ENCODE data around the gene ARHGAP11A.
"Not testable (repeated sequence)": the region's sequence is repeated elsewhere in the genome, so short reads cannot be mapped to it uniquely, and the experiment has no call there.

The ARHGAP11A gene, protein sequence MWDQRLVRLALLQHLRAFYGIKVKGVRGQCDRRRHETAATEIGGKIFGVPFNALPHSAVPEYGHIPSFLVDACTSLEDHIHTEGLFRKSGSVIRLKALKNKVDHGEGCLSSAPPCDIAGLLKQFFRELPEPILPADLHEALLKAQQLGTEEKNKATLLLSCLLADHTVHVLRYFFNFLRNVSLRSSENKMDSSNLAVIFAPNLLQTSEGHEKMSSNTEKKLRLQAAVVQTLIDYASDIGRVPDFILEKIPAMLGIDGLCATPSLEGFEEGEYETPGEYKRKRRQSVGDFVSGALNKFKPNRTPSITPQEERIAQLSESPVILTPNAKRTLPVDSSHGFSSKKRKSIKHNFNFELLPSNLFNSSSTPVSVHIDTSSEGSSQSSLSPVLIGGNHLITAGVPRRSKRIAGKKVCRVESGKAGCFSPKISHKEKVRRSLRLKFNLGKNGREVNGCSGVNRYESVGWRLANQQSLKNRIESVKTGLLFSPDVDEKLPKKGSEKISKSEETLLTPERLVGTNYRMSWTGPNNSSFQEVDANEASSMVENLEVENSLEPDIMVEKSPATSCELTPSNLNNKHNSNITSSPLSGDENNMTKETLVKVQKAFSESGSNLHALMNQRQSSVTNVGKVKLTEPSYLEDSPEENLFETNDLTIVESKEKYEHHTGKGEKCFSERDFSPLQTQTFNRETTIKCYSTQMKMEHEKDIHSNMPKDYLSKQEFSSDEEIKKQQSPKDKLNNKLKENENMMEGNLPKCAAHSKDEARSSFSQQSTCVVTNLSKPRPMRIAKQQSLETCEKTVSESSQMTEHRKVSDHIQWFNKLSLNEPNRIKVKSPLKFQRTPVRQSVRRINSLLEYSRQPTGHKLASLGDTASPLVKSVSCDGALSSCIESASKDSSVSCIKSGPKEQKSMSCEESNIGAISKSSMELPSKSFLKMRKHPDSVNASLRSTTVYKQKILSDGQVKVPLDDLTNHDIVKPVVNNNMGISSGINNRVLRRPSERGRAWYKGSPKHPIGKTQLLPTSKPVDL

DNA sequence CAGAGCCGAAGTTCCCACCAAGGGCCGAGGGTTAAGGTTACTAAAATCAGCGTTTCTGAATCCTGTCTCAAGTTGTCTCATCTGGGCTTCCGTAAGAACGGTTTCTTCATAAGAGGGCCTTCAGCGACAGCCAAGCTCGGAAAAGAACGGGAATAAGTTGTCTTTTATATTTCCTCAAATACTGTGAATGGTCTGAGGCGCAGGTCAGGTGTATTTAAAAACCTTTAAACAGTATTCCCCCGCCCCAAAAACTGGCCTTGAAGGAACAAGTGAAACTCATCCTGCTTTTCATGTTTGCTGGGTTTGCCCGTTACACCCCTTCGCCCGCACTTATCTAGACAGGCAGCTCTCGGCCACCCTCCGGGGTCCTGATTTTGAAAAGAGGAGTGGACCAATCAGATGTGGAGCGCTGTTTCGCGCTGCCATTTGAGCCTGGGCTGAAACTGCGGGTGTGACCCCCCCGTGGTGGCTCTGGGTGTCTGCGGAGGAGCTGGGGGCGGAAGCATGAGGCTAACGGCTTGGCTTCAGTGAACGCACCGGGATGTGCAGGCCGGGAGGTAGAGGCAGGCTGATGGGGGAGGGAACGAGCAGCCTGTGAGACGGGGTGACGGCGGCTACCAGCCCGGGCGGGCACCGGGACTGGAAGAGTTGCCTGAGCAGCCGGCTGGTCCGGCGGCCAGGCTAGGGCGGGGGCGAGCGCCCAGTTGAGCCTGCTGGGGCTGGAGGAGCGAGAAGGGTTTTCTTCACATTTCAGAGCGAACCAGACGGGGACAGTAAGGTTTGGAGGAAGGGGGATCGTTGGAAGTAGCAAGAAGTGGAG, at the start of gene ARHGAP11A:
Gene ARHGAP11A (plus strand): TSS at position 454 of the 820 bp plus-strand sequence. CDS start 708 bp downstream, outside the sequence.
- peak; percentile 96 for DNase-seq

DNA sequence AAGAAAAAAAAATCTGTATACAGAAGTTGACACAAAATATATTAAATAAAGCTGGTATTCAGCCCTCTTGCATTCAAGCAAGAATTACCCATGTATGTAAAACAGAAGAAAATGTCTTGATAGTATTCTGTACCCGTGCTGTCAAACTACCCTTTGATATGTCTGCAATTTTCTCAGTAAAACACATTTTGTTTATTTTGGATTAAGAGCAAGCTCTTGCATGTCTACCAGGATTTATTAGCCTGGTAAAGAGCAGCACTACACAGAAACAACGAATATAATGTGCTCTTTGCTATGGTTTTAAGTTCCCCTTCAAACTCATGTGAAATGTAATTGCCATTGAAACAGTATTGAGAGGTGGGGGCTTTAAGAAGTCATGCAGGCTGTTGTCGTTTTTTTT, 46.3 kb upstream of the ARHGAP11A start:
- not testable (repeated sequence) for DNase-seq

DNA sequence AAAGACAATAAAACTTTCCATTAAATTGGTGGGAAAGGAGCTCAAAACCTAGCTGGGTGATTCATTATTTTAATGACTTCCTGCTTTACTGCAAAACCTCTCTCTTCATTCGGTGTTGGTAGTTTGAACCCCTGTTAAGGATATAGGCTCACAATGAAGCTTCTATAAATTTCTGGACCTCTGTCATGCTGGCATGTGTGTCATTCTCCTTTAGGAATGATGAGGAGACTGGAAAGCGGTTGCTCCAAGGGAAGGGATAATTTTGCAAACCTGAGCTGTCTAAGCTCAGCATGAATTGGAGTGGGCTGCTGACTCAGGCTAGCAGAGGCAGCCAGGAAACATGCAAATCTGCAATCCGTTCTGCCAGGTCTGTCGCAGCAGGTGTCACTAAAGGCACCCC, 36.8 kb upstream of the ARHGAP11A start:
- not testable (repeated sequence) for DNase-seq

DNA sequence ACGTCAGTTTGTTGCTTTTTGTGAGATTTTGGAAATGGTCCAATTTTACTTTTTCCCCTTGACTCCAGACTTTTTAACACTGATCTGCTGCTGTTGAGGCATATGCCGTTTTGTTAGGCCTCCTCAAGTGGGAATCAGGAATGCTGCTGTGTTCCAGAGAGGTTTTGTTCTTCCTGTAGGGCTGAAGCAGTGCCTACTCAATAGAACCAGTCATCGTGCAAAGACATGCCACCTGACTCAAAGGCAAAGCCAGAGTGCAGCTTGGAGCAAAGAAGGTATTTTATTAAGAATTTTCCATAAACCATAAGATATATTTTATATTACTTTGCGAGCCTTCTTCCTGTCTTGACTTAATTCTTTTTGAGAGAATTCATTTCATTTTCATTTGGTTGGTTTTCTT, 29.5 kb upstream of the ARHGAP11A start:
- not testable (repeated sequence) for DNase-seq

DNA sequence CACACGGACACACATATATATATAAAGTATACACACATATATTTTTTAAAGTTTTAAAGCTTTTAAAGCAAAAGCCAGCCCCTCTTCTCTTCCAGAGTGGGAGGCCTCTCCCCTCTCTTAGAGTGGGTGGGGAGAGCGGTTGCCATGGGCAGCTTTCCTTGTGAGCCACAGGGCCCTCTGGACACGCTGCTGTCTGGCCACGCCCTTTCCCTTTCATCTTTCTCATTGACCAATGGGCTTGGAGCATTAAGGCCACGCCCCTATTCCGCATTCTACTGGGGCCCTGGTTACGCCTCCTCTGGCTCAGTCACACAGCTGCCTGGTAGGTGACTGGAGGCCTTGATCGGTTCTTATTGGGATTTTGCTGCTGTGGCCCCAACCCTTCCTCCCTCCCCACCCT, 22.2 kb upstream of the ARHGAP11A start, which contains the start of gene GOLGA8N:
Gene GOLGA8N (plus strand): TSS at position 306 of the 400 bp plus-strand sequence.
- DNase-seq = not testable (repeated sequence)

DNA sequence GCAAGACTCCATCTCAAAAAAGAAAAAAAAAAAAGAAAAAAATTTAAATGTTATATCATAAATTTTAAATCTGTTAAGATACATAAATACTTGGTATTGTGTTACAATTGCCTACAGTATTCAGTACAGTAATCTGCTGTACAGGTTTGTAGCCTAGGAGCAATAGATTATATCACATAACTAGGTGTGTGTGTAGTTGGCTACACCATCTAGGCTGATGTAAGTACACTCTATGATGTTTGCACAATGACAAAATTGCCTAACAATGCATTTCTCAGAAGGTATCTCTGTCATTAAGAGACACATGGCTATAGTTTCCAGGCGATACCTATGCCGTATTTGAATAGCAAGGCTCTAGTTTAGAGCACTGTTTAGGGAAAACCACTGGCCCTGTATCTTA, 5.8 kb upstream of the ARHGAP11A start:
- DNase-seq = not testable (repeated sequence)

DNA sequence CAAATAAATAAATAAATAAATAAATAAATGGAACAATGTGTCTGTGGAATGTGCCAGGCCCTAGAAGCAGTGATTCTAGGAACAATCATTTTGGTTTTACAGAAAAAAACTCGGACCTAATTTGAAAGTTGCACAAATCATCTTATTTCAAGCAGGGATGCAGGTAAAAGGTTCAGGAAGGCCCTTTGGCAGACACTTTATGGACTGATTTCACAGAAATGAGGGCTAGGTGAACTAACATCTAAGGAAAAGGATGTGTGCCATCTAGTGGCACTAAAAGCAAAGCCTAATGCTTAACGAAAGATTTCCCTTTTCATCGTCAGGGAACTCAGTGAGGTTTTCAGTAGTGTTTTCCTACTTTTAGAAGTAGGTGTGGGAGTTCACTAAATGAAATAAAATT, 4.6 kb upstream of the ARHGAP11A start:
- peak; percentile 20 for DNase-seq

DNA sequence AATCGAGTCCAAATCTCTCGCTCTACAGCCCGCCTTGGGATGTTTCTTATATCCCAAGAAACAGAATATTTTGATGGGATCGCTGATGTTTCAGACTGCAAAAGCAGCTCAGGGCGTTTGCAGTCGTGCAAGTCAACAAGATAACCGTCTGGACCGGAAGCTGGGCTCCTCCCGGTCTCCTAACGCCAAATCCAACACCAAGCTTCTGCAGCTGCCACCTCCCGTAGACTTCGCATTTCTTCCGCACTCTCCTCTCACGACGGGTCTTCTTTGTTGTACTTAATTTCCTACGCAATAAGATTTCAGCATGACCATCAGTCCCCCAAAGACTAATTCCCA, 623 bp upstream of the ARHGAP11A start:
- DNase-seq = not testable (repeated sequence)

DNA sequence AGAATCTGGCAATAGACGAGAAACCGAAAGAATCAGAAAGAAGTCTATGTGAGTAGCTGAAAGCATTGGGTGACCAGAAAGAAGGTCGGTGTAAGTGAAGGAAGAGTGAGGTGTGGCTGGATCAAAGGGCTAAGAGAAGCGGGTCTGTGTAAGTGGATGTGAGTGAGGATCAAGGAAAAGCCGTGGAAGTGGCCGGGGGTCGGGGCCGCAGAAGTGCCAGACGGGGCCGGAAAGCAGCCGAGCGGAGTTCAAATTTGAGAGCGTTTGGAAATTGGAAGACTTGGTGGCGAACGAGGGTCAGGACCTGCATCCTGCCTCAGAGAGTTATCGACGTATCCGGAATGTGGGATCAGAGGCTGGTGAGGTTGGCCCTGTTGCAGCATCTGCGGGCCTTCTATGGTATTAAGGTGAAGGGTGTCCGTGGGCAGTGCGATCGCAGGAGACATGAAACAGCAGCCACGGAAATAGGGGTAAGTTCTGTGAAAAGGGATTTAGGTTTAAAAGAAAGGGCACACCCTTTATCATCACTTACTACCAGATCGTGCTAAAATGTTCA, 645 bp downstream of the ARHGAP11A start:
- DNase-seq = not testable (repeated sequence)

DNA sequence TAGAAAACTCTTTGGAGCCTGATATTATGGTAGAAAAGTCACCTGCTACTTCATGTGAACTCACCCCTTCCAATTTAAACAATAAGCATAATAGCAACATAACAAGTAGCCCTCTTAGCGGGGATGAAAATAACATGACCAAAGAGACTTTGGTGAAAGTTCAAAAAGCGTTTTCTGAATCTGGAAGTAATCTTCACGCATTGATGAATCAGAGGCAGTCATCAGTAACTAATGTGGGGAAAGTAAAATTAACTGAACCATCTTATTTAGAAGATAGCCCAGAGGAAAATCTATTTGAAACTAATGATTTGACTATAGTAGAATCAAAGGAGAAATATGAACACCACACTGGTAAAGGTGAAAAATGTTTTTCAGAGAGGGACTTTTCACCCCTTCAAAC, 21.1 kb downstream of the ARHGAP11A start:
- DNase-seq = no peak

DNA sequence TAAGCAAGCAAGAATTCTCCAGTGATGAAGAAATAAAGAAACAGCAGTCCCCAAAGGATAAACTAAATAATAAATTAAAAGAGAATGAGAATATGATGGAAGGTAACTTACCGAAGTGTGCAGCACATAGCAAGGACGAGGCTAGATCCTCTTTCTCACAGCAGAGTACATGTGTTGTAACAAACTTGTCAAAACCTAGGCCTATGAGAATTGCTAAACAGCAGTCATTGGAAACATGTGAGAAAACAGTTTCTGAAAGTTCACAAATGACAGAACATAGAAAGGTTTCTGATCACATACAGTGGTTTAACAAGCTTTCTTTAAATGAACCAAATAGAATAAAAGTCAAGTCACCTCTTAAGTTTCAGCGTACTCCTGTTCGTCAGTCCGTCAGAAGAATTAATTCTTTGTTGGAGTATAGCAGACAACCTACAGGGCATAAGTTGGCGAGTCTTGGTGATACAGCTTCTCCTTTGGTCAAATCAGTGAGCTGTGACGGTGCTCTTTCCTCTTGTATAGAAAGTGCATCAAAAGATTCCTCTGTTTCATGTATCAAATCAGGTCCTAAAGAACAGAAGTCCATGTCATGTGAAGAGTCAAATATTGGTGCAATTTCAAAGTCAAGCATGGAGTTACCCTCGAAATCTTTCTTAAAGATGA, 21.7 kb downstream of the ARHGAP11A start:
- DNase-seq = no peak

DNA sequence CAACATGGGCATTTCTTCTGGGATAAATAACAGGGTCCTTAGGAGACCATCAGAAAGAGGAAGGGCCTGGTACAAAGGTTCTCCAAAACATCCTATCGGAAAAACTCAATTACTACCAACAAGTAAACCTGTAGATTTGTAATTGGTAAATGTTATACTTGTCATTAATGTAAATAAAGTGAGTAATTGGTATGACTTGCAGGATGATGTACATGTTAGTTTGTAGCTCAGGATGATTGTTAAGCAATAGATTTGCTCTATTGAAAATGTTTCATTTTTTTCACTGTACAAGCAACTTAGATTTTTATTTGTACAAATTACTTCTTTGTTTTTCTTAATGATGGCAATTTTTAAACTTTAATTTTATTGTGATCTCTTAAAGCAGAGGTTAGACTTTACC, 22.4 kb downstream of the ARHGAP11A start:
- no peak for DNase-seq

DNA sequence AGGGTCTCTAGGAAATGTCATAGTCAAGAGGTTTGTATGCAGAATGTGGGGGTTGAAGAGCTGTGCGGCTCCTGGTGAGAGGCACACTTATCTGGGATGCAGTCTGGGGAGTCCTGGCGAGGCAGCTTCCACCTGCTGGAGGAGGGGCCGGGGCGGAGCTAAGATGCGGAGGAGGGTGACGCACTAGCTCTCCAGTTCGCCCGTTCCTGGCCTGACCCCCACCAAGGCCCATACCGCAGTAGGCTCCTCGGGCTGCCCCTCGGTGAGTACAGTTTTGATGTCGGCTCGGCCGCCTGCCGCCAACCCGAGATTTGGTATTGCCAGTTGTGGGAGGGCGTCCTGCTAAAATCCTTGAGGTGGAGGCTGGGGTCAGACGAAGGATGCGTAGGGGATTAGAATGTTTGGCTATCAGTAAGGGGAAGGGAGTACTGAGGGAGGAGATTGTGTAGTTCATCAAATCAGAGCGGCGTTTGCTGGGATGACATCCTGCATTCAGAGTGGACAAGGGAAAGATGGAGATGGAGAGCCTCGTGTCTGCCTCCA, 26.3 kb downstream of the ARHGAP11A start, which contains the start of gene SCG5:
Gene SCG5 (plus strand): TSS at position 194 of the 543 bp plus-strand sequence. CDS start 1,883 bp downstream, outside the sequence.
- peak; percentile 14 for DNase-seq

DNA sequence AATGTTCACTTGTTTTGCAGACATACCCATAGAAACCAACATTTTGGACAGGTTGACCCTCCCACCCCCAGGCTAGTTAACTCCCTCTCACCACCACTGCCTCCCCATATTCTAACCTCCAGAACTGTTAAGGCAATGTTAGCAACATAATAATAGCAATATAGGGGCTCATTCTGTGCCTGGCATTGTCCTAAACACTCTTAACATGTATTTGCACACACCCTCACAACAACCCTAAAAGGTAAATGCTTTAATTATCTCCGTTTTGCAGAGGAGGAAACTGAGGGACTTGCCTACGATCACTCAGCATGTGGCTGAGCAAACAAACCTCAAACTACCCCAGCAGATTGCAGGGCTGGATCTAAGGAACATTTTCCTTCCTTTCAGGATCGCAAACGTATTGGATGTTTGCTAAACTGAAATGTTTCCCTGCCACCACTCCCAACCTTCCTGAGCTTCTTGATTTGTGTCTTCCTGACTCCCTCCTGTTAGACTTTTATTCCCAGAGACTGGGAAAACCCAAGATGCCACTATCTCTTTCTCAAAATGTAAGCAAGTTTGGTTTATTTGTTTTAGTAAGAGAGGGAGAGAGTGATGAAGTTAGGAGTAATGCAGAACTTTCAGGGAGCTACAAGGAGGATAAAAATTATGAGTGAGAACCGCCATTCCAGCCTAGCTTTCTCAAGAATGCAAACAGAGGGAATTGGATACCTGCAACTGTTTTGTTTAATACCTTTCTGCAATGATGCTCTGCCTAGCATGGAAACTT, 27.5 kb downstream of the ARHGAP11A start:
- DNase-seq = no peak

DNA sequence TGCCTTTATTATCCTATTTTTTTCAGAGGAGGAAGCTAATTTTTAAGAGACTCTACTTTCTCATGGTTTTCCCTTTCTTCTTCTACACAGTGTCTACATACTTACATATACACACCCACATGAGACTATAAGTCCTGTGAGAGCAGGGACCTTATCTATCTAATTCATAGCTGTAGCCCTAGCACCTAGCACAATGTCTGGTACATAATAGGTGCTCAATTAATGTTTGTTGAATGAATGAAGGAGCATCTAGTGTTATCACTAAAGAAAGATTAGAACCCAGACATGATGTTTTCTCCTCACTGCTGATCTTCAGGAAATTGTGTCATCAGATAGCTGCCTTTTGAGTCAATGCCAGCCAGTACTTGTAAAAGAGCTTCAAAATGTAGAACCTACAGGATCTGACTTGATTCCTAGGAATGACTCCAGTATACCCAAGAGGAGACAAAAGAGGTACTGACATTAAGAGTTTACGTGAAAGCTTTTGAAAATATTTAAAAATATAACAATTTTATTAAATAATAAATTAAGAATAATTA, 28.7 kb downstream of the ARHGAP11A start:
- DNase-seq = peak; percentile 42

DNA sequence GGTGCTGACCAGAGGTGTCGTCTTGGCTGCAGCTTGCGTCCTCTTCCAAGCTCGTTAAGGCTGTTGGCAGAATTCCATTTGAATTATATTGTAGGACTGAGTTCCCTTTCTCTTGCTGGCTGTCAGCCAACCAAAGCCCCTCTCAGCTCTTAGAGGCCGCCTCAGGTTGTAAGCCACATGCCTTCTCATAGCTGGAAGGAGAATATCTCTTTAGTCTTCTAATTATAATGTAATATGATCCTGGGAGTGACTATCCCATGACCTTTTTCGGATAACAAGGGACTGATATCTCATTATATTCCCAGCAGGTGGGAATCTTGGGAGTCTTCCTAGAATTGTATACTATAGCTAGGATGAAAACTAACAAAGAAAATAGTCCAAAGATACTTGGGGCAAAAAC, 31.0 kb downstream of the ARHGAP11A start:
- no peak for DNase-seq

DNA sequence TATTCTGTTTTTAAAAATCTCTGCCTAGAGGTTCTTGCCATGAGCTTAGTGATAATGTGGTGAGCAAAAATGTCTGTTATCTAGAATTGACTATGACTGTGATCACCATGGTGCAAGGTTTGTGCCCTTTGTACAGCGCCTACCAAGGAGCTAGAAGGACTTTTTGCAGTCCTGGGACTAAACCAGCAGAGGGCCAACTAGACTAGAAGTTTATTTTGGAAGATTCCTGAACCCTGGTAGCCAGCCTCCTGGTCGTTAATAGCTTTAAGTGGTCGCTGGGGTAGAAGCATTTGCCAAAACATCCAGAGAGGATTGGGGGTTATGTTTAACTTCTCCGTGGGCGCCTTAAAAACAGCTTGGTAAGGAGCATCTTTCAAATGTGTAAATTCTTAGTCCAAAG, 34.0 kb downstream of the ARHGAP11A start:
- DNase-seq = peak; percentile 41

DNA sequence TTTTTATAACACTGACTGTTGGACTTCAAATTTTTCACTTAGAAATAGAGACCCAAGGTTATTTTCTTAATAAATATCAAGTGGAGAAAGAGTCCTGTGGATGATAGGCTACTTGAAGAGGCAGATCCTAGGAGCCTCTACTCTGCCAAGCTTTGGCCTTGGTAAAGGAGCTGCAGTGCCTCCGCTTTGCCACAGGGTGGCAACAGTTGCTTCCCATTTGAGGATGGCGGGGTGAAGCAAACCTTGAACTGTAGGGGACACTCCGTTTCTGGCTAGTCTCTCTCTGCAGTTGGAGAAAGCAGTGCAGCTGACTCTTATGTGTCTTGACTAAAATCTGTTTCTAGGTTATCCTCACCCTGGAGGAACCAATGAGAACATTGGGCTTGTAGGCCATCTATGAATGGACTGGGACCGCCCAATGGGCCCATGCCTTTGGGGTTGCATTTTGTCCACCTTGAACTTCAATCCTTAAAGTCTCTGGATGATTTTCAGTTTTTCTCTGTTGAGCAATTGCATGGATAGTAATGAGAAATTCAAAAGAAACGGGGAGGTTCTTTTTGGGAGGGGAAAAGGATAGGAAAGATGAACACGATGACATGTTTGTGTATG, 36.0 kb downstream of the ARHGAP11A start:
- peak; percentile 78 for DNase-seq

DNA sequence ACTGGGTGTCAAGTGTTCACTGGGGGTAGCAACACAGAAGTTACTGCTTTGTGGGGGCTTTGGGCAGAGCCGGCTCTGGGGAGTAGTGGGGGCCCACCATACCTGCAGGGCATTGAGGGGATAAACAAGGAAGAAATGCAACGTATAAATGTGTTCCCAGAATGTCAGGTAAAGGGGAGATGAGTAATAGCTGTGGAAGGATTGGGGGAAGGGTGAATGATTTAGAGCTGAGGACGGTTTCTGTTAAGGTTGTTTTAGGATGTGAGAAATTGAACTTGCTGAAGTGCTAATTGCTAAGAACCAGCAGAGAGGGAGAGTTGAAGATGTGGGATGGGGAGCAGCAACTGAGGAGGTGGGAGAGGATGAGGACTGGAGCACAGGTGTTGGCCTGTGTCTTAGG, 36.9 kb downstream of the ARHGAP11A start:
- DNase-seq = no peak

DNA sequence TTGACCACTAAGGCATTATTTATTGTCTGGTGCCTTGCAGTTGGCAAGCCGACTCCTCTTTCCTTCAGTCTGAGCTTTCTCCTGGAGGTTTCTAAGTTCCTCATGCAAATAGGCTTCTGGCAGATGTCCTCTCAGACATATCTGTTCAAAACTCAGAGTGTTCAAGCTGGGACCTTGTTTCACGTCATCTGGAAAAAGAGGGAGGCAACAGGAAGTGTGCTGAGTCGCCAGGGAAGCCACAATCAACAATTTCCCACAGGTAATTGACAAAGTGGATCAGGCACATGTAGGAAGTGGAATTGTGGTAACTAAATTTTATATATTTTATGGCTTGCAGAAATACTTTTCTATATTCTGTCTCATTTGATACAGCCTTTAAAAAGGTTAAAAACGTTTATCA, 40.8 kb downstream of the ARHGAP11A start:
- no peak for DNase-seq
